GM18526 (cell line): ENCODE results near the gene ZNF337.
A peak's percentile ranks its signal among the peaks of the same experiment; 100 is the strongest.

Source experiments
- POLR2A ChIP-seq: IDR thresholded peaks from 3 replicates; pipeline ENCODE4 v1.6.1; 2011; ENCODE audit not compliant: insufficient read length; ENCODE audit errors: extremely low read depth

Gene ZNF337

DNA sequence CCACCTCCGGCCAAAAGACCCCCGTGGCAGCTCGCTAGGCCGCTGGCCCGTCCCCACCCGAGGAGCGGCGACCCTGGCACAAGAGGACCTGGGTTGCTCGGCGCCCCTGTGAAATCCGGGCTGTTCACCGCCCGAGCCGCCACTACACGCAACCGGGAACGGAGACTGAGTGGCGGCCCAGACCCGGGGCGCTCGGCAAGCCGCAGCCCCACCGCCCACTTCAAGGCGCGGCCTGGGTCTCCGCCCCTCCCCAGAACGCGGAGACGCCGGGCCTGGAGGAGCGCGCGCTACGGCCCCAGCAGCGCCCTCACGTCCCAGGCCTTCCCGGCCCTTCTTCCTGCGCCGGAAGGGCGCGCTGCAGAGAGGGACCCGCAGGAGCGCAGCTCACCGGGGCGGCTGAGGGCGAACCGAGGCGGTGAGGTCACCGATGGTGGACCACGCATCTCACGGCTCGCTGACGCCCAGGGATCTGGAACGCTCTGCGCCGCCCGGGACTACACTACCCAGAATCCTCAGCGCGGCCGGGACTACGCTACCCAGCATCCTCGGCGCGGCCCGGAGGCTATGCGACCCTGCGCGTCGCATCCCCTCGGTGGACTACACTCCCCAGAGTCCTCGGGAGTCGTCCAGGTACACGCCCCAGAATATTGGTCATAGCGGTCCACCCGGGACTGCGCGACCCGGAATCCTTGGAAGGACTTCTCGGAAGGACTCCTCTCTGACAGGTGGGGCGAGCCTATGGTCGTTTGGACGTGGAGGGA lies at the start of gene ZNF337:
Gene ZNF337 (minus strand): TSS at position 483 of the 761 bp plus-strand sequence. CDS start 10,436 bp downstream, outside the sequence.
- TF ChIP-seq POLR2A: peak; percentile 40

DNA sequence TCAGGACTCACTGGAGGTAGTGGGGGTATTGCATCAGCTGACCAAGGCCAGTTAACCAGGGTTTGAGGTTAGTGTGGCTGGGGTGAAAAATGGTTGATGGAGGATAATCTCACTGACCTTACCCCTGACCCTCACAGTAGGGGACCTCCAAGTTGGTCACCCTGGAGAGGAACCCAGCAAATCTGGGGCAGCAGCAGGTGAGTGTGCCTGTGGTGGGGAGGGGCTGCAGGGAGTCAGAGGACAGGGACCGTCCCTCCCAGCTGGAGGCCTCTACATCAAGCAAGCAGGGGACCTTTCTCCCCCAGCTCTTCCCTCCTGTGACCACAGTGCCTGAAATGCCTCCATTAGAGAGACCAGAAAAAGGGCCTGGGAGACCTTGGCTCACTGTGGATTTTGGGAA lies 49.1 kb upstream of the ZNF337 start:
- no peak for TF ChIP-seq POLR2A

DNA sequence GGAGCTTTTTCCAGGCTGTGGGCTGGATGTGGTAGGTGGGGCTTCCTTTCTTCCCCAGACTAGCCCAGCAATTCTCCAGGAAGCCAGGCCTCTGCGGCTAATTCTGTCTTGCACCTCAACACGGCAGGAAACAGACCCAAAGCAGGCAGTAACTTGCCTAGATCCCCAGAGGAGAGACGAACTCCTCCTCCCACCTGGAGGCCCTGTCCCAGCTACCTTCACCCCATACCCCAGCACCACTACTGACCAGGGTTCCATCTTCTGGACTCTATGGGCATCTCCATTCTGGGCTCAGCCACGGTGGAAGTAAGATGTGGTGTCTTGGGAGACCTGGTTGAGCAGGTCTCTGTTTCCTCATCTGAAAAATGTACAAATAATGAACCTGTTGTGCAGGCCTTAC lies 48.4 kb upstream of the ZNF337 start:
- TF ChIP-seq POLR2A: no peak

DNA sequence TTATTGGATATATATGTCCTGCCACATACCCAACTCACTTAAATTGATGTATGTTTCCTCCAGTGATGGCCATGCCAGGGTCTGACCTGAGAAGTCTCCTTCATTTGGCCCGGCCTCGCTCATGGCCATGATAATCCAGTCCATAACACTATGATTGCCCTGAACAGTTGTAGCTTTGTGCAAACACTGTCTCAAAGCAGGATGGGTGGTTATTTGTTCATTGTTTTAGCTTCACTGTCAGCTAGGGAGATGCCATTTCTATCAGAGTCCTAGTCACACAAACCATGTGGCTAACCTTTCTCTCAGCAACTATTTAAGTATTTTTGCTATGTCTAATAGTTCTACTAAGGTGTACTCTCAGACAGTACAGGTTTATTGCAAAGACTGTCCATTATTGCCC lies 47.6 kb upstream of the ZNF337 start:
- TF ChIP-seq POLR2A: no peak

DNA sequence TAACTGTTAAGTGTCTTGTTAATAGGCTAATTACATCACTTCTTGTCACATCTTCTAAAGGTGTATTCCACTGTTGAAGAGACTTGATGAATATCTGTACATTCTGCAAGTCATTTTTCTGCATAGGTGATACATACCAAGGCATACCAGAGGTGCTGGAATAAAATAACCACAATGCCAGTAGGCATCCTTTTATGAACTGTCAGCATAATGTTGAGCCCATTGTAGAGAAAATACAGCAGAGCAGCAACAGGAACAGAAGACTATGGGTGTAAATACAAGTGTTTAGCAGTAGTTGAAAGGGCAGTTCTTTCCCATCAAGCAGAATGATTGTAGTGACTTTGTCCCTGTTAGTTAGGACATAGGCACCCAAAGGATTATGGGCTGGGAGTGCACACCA lies 44.4 kb upstream of the ZNF337 start:
- TF ChIP-seq POLR2A: no peak

DNA sequence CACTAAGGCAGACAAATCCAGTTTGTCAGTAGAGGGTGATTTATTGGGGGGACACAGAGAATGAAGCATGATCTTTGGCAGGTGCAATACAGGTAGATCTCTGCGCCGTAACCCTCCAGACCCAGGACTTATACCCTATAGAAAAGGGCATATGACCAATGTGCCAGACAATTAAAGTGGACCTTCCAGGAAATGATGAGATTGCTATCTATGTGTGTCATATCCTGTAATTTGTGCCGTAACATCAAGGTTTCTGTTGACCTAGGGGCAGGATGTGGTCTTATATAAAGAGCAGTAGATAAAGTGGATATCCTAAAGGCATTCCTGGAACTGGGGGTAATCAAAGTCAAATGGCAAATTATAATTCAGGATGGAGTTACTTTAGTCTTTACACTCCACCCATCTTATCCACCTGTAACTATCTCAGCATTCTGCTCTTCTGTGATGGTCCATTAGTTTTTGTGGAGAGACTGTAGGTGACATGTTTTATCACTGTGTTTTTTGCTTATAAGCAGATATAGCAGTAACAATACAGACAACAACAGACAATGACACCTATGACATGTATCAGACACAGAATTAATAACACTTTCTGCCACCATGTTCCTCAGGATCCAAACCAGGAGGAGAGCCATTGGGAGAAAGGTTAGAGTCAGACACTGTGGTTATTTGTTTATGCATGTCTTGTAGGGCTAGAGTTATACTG lies 43.1 kb upstream of the ZNF337 start:
- TF ChIP-seq POLR2A: no peak

DNA sequence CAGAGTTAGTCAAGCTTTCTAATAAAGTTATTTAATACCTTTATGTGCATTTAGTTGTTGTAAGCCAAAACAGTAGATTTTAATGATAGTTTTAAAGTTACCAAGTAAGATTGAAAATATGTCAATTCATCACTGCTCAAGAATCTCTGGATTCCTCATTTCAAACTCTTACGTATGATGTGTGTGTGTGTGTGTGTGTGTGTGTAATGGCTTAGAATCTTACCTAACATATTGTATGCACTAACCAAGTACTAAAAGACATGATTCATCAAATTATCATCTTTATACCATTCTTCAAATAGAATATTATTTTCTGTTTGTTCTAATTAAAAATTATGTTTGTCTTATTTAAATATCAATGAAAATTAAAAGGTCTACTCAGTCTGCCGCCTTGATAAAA lies 41.5 kb upstream of the ZNF337 start:
- TF ChIP-seq POLR2A: no peak

DNA sequence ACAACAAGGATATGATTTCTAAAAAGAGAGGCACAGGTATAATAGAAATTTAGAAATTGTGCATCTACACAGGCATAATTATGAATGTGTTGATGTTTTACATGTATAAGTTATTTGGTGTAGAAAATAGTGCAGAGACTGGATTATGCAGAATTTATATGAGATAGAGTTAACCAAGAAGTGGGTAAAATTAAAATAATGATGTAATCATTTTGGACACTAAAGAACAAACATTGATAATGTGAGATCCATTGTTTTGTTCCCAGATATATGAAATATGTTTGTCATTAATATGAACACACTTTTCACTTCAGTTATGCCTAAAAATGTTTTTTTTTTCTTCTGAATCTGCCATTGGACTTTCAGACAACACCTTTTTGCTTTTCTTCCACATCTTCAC lies 37.2 kb upstream of the ZNF337 start:
- TF ChIP-seq POLR2A: no peak

DNA sequence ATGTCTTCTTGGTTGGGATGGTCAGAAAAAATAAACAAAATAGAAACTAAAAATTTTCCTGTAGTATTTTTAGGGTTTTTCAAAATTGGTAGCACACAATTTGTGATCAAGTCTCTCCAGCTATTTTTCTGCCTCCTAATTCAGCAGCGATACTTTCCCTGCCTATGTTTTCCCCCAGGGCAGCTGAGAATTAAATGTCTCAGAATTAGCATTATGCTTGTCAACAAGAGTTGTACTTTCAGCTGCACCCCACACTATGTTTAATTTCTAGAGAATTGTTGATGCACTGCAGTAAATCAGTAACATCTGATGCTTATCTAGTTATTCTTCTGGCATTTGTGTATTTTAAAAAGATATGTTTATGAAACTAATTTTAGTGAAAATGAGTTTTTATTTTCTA lies 34.2 kb upstream of the ZNF337 start:
- no peak for TF ChIP-seq POLR2A

DNA sequence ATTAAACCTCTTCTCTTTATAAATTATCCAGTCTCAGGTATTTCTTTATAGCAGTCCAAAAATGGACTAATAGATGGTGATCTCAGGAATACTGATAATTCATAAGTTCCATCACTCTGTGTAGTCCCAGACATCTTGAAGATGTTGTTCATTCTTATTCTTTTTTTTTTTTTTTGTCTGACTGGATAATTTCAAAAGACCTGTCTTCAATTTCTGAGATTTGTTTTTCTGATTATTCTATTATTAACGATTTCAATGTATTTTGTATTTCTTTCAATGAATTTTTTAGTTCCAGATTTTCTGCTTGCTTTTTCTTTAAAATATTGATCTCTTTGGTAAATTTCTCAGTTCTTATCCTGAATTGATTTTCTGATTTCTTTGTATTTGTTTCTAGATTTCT lies 29.7 kb upstream of the ZNF337 start:
- no peak for TF ChIP-seq POLR2A

DNA sequence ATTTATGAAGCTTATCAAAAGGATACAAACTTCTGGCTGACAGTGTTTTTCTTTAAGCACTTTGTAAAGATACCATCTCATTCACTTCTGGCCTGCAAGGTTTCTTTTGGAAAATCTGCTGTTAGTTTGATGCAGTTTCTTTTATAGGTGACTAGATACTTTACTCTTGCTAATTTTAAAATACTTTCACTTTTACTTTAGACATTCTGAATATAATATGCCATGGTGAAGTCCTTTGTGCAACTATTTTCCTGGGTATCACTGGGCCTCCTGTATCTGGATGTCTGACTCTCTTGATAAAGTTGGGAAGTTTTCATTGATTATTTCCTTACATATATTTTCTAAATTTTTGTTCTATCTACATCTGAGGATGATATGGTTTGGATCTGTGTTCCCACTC lies 29.0 kb upstream of the ZNF337 start:
- no peak for TF ChIP-seq POLR2A

DNA sequence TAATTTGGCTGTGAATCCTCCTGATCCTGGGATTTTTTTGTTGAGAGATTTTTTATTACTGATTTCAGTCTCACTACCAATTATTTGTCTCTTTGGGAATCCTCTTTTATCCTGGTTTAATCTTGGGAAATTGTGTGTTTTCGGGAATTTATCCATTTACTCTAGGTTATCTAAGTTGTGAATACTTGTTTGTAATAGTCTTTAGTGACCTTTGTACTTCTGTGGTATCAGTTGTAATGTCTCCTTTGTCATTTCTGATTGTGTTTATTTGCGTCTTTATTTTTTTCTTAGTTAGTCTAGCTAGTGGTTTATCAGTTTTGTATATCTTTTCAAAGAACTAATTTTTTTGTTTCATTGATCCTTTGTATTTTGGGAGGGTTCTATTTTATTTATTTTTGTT lies 27.3 kb upstream of the ZNF337 start:
- TF ChIP-seq POLR2A: no peak

DNA sequence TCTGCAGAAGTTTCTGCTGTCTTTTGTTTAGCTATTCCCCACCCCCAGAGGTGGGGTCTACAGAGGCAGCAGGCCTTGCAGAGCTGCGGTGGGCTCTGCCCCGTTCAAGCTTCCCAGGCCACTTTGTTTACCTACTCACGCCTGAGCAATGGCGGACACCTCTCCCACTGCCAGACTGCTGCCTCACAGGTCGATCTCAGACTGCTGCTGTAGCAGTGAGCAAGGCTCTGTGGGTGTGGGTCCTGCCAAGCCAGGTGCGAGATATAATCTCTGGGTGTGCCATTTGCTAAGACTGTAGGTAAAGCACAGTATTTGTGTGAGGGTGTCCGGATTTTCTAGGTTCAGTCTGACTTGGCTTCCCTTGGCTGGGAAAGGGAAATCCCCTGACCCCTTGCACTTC lies 23.6 kb upstream of the ZNF337 start:
- TF ChIP-seq POLR2A: no peak

DNA sequence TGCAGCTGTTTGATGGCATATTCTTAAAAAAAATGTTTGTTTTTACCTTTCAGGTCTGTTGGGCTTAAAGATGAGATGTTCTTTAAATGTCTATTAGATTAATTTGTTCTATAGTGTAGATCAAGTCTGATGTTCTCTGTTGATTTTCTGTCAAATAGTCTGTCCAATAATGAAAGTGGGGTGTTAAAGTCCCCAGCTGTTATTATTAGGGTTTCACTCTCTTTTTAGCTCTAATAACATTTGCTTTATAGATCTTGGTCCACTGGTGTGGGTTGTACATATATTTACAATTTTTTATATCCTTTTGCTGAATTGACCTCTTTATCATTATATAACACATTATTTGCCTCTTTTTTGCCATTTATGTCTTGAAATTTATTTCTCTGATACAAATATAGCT lies 11.0 kb upstream of the ZNF337 start:
- no peak for TF ChIP-seq POLR2A

DNA sequence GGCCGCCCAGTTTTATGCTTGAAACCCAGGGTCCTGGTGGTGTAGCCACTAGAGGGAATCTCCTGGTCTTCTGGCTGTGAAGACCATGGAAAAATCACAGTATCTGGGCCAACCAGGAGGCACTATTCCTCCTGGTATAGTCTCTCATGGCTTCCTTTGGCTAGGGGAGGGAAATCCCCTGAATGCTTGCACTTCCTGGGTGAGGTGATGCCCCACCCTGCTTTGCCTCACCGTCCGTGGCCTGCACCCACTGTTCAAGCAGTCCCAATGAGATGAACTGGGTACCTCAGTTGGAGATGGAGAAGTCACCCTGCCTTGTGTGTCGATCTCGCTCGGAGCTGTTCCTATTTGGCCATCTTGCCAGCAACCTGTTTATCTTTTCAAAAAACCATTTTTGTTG lies 10.1 kb upstream of the ZNF337 start:
- no peak for TF ChIP-seq POLR2A

DNA sequence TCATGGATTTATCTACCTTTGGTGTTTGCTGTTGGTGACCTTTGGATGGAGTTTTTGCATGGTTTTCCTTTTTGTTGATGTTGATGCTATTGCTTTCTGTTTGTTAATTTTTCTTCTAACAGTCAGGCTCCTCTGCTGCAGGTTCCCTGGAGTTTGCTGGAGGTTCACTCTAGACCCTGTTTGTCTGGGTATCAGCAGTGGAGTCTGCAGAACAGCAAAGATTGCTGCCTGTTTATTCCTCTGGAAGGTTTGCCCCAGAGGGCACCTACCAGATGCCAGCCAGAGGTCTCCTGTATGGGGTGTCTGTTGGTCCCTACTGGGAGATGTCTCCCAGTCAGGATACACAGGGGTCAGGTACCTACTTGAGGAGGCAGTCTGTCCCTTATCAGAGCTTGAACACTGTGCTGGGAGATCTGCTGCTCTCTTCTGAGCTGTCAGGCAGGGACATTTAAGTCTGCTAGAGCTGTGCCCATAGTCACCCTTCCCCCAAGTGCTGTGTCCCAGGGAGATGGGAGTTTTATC lies 9.2 kb upstream of the ZNF337 start:
- TF ChIP-seq POLR2A: no peak

DNA sequence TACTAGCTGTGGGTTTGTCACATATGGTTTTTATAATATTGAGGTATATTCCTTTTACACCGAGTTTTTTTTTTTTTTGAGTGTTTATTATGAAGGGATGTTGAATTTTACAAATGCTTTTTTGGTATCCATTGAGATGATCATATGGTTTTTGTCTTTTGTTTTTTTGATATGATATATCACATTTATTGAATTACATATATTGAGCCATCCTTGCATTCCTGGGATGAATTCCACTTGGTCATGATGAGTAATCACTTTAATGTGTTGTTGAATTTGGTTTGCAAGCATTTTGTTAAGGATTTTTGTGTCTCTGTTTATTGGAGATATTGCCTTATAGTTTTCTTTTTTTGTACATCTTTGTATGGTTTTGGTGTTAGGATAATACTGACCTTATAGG lies 3.3 kb upstream of the ZNF337 start:
- TF ChIP-seq POLR2A: no peak

DNA sequence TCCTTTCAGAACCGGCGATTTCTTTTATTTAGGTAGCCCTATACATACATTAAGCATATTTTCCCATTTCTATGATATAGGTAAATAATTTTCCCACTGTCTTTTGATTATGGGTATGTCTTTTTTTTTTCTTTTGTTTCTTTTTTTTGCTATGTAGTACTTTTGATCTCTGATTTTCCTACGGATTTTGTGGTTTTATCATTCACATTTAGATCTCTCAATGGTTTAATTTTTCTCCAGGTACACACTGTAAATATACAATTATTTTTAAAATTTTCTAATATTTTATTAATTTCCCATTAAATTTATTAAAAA lies 436 bp upstream of the ZNF337 start:
- no peak for TF ChIP-seq POLR2A
